Cardiac muscle cell (in vitro differentiated cells and primary cell): Measurements from ENCODE around the gene TSEN54. TPM values are rescaled to one million over a fixed set of nuclear protein-coding genes. Genes with fewer than 3 reads are reported as not detected.

Experiments
- DNase-seq, 2 donors: peaks; one replicate each; pipeline versions ENCODE4 v3.0.0 to v3.0.0-alpha.2; 2010 to 2017; ENCODE audit warnings: low read depth in 1 of 2, low spot score in 1 of 2
- H3K27ac ChIP-seq: fragments of 200-600 bp; sonication (generic); 2 replicates; pipeline ENCODE4 v1.5.1; 2016
- H3K27me3 ChIP-seq: fragments of 200-600 bp; sonication (generic); 2 replicates; pipeline ENCODE4 v1.6.0; 2016; ENCODE audit warnings: control low read depth
- H3K36me3 ChIP-seq: fragments of 200-600 bp; sonication (generic); 2 replicates; pipeline ENCODE4 v1.5.1; 2016; ENCODE audit warnings: control low read depth
- H3K4me1 ChIP-seq: fragments of 200-600 bp; sonication (generic); 2 replicates; pipeline ENCODE4 v1.8.1; 2017; ENCODE audit warnings: low read depth, mild to moderate bottlenecking, mixed run types
- H3K4me3 ChIP-seq: fragments of 200-600 bp; sonication (generic); 2 replicates; pipeline ENCODE4 v1.5.1; 2016; ENCODE audit warnings: mild to moderate bottlenecking
- H3K9me3 ChIP-seq: fragments of 200-600 bp; sonication (generic); 2 replicates; pipeline ENCODE4 v1.5.1; 2017; ENCODE audit warnings: low read depth, mild to moderate bottlenecking, control low read depth
- polyA plus RNA-seq: library from polyadenylated mRNA; unstranded; fragments of >200 nt; fragmentation: Nextera tagmentation; extraction: Ambion mirVana; gene quantifications from 2 replicates; pipeline ENCODE4 v1.2.1, GENCODE V29; 2016
- total RNA-seq: library from RNA; depleted of rRNA; stranded (reverse); fragments of >200 nt; gene quantifications from 2 replicates; pipeline ENCODE4 v1.2.3, GENCODE V29; 2016
- TF ChIP-seq, protein P1 (sequence below): IDR thresholded peaks from 2 replicates; pipeline ENCODE4 v1.5.1; 2012; ENCODE audit warnings: low read depth, mild to moderate bottlenecking, low read length

Gene TSEN54
- total and polyA plus RNA-seq, 2 experiments from 2014 or later = 64.4 to 70.5 TPM

DNA sequence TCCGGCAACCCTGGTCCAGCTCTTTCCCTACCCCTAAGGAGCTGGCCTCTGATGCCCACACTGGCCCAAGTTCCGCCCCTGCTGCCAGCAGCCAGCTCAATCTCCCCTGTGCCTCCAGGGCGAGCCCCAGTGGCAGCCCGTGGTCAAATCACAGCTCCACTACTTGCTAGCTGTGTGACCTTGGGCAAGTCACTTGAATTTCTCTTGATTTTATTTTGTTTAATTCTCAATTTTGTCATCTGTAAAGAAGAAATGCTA lies 11.2 kb upstream of the TSEN54 start:
- H3K9me3 ChIP-seq = no peaks in the 10 kb centered on the region
- H3K4me3 ChIP-seq = no peak overlapping the region
- TF ChIP-seq, protein P1, sequence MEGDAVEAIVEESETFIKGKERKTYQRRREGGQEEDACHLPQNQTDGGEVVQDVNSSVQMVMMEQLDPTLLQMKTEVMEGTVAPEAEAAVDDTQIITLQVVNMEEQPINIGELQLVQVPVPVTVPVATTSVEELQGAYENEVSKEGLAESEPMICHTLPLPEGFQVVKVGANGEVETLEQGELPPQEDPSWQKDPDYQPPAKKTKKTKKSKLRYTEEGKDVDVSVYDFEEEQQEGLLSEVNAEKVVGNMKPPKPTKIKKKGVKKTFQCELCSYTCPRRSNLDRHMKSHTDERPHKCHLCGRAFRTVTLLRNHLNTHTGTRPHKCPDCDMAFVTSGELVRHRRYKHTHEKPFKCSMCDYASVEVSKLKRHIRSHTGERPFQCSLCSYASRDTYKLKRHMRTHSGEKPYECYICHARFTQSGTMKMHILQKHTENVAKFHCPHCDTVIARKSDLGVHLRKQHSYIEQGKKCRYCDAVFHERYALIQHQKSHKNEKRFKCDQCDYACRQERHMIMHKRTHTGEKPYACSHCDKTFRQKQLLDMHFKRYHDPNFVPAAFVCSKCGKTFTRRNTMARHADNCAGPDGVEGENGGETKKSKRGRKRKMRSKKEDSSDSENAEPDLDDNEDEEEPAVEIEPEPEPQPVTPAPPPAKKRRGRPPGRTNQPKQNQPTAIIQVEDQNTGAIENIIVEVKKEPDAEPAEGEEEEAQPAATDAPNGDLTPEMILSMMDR = no peak
- H3K4me1 ChIP-seq = no peaks in the 10 kb centered on the region
- no peaks in the 10 kb centered on the region for H3K27me3 ChIP-seq
- no peak overlapping the region for H3K27ac ChIP-seq
- H3K36me3 ChIP-seq = peaks cover 19% of the 10 kb centered on the region
- DNase-seq = no peak

DNA sequence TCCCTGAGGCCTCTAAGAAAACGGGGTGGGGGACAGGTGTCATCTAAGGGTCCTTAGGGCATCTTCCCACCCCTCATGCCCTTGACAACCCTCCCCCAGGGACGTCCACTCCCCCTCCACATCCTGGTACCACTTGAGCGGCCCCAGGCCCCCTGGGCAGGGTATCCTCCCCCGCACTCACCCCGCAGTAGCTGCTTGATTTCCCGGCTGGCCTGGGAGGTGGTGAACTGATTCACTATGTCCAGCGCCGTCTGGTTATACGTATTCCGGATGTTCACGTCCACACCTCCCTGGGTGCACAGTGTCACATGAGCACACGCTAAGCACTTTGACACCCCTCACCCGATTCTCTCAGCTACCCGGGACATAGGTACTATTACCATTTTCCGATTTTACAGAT lies 10.7 kb upstream of the TSEN54 start:
- TF ChIP-seq, protein P1 = no peak
- no peaks in the 10 kb centered on the region for H3K9me3 ChIP-seq
- no peak overlapping the region for H3K4me3 ChIP-seq
- no peak for DNase-seq
- H3K27me3 ChIP-seq = no peaks in the 10 kb centered on the region
- H3K4me1 ChIP-seq = no peaks in the 10 kb centered on the region
- peaks cover 14% of the 10 kb centered on the region for H3K36me3 ChIP-seq
- H3K27ac ChIP-seq = no peak overlapping the region

DNA sequence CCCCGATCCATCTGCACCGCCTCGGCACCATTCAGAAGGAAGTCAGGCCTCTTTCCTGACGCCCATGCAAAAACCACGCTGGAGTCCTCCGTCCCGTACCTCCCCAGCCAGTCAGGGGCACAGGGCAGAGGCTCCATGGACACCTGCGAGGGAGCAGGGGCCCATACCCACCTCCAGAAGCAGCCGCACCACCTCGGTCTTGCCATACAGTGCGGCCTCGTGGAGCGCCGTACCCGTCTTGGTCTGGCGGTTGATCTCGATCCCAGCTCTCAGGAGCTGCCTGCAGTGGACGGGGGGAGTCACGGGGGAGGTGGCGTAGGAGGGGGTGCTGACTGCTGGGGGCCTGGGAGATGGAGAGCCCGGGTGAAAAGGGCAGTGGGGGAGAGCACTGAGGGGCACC lies 10.2 kb upstream of the TSEN54 start:
- H3K4me1 ChIP-seq = peaks cover under 1% of the 10 kb centered on the region
- H3K4me3 ChIP-seq = no peak overlapping the region
- no peak for DNase-seq
- TF ChIP-seq, protein P1 = no peak
- H3K36me3 ChIP-seq = peaks cover 14% of the 10 kb centered on the region
- H3K27ac ChIP-seq = no peak overlapping the region
- H3K27me3 ChIP-seq = no peaks in the 10 kb centered on the region
- no peaks in the 10 kb centered on the region for H3K9me3 ChIP-seq

DNA sequence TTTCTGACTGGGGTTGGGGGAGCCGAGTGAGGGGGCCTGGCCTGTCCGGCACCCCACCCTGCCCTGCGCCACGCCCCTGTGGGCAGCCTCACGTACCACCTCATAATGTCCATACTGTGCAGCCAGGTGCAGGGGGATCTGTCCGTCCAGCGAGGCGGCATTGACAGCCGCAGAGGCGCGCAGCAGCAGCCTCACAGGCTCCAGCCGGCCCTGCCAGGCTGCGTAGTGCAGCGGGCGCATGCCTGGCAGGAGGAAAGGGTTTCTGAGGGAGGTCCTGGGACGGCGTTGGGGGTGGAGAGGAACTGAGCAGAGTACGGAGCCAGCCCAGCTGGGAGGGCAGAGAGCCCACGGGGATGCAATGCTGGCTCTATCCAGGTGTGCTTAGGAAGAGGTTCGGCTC lies 9.4 kb upstream of the TSEN54 start:
- H3K36me3 ChIP-seq = peaks cover 14% of the 10 kb centered on the region
- TF ChIP-seq, protein P1 = no peak

DNA sequence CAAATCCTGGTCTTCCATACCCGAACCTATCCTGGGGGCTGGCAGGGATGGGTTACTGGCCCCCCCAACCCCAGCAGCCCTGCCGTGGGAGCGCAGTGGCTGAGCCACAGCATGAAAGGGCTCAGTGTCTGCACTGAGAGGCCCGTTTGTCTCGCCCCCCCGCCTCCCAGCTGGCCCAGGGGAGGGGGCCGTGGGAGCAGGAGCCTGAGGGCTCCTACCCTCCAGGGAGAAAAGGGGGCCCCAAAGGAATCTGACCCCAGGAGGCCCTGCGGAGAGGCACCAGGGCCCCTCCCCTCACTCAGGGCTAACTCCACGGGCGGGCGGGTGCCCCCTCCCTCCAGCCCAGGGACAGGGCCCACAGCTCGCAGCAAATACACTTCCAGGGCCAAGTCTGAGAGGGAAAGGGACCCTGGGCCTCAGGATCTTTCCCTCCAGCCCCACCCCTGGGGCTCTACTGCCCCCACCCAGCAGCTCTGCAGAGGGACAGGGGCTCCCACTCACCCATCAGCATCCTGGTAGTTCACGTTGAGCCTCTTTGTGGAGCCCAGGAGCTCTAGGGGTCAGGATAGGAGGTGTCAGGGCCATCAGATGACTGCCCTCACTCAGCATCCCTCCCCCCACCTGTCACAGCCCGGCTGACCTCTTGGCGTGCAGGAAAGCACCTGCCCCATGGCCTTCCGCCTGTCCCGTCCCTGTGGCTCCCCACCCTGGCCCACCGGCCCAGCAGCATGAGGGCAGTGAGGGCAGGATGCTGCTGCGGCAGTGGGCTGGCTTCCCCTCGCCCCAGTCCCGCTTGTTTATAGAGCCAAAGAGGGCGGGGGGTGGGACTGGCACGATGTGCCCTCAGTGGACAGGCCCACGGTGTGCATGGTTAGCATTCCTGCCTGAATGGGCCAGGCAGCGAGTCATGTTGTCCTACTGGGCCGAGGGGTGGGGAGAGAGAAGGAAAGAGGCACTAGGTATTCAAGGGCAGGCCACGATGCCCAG lies 8.3 kb upstream of the TSEN54 start:
- H3K9me3 ChIP-seq = no peaks in the 10 kb centered on the region
- no peak overlapping the region for H3K4me3 ChIP-seq
- TF ChIP-seq, protein P1 = no peak
- no peak for DNase-seq
- H3K4me1 ChIP-seq = peaks cover 14% of the 10 kb centered on the region
- H3K27ac ChIP-seq = peak overlapping the region; percentile 51
- no peaks in the 10 kb centered on the region for H3K27me3 ChIP-seq
- peaks cover 14% of the 10 kb centered on the region for H3K36me3 ChIP-seq

More for the DNA sequence above, 9.4 kb upstream of the TSEN54 start:
- no peaks in the 10 kb centered on the region for H3K27me3 ChIP-seq
- no peaks in the 10 kb centered on the region for H3K9me3 ChIP-seq
- no peak for DNase-seq
- no peak overlapping the region for H3K4me3 ChIP-seq
- H3K27ac ChIP-seq = no peak overlapping the region
- peaks cover 8% of the 10 kb centered on the region for H3K4me1 ChIP-seq
